NCI-H524 treated with DMSO at 0.1 percent for 48 hours (cell line): ENCODE data around the gene ZP4.
"Not testable (repeated sequence)": the region's sequence is repeated elsewhere in the genome, so short reads cannot be mapped to it uniquely, and the experiment has no call there.

Source experiments
- DNase-seq: peaks from one replicate; lab custom pipeline; 2025; lab: John Stamatoyannopoulos, UW

The ZP4 gene

DNA sequence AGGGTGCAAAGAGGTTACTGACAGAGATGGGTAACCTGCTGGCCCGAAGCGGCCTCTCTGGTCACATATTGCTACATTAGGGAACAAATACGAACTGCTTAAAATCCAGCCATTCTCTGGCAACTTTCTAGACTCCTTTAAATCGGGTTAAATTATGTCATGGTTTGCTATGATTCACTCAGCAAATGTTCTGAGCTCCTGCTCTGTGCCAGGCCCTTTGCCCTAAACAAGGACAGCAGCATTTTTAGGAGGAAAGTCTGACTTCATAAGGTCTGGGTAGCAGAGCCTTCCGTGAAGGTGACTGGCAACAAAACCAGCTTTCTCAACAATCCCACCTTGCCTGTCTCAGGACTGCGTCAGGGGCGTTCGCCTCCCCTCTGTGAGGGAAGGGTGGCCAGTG lies 15.4 kb downstream of the ZP4 start:
- DNase-seq: no peak

DNA sequence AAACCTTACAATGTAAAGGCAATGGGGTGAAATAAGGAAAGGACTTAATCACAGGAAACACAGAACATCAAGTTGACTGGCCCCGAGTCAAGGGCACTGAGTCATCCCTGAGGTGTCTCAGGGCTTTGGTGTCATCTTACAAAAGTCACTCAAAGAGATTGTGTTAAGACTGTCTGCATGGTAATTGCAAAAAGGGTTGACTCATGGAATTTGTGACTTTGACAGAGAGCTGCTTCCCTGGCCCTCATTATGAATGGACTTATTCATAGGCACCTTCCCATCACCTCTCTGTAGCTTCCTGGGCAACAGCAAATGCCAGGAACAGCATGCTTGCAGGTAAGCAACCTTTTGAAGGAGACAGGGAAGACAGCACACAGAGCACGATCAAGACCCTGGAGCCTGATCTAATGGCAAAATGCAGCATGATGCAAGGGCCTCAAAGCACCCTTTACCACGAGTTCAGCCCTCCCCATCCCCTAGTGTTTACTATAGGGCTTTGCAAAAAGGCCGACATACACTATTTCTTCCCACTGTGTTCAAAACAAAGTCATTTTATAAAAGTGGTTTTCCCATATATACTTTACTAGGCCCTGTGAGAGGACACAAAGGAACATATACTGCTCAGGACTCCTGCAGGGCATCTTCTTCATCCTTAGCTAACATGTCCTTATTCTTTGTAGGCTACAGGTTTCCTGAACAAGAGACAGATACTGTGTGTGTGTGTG lies 17.1 kb downstream of the ZP4 start:
- DNase-seq: no peak

DNA sequence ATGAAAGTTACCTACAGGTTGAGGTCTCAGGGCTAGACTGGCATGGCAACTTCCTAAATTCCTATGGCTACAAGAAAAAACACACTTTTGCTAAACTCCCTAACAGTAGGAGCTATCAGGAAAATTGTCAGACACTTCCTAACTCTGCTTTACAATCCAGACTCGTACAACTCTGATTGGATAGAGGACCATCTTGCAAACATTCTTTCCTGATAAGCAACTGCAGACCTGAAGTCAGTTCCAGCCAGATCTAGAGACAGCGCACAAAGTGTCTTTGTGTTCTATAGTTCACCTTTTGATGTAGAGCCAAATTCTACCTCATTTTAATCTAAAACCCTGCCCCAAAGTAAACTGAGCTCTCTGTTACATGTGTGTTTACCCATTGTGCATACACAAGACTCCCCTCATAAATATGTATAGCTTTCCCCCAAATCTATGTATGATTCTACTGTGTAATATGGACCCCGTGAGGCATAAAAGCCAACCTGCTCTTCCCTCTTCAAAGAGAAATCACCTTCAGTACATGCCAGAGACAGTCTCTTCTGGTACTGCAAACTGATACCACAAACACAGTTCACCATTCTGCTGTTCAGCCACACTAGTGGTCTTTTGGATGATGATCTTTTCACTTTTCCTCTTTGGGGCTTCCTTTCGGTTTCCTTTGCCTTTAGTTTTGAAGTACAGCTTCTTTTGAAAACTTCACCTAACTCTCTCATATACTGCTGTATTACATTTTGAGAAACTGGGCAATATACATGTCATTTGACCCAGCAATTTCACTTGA lies 21.7 kb downstream of the ZP4 start:
- DNase-seq: no peak

GRCh38 chr1:237867380-237867888 lies 23.3 kb downstream of the ZP4 start:
- no peak for DNase-seq

DNA sequence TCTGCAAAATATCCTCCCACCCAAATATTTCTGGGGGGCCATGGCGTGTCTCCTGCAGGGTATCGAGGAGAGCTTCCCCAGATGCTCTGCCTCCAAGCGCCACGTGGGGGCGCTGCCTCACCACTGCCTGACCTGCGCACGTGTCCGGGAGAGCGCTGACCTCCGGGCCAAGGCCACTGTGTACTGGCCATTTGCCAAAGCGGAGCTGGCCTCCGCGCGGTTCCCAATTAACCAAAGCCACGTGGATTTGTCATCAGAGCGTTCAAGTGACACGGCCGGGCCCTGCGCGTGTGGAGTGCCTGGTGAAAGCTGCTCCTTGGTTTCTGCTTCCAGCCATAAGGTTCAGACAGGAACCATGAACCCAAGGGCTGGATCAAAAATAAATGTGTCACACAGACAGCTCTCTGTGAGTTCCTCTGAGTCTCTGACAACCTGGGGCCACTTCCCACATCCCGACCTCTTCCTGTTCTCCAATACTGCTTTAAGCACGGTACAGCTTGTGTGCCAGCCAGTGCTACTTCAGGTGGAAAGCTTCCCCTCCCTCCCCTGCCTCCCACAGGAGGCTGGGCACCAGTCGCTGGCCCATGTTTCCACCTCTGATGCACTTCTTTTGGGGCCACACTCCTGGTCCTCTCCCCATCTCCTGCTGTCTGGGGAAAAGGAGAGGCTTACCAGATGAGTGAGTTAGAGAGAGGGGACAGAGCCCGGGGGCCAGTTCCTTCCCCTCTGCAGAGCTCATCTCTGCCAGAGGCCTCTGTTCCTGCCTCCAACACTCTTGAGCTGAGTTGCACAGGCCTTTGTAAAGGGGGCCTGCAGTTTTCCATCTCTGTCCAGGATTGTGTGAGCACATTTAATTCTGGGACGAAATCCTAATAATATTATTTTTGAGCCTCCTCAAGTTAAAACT lies 26.1 kb downstream of the ZP4 start:
- DNase-seq: no peak

- DNase-seq: no peak
These were observed 27.5 kb downstream of the ZP4 start for GRCh38 chr1:237863234-237863633.

DNA sequence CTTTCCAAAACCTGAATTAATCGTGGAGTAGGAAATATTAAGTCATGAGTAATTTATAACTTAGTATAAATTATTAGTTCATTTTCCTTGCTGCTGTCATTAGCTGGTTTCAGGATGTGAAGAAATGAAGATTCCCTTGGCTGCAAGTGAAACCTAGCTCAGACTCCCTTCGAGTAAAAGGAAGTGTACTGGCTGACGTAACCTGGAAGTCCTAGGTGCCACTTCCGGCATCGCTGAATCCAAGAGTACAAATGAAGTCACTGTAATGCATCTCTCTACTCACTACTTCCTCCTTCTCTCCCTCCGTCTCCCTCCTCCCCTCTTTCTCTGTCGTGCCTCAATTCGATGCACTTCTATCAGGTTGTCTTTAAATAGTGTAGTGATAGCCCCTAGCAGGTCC lies 28.8 kb downstream of the ZP4 start:
- DNase-seq: no peak

DNA sequence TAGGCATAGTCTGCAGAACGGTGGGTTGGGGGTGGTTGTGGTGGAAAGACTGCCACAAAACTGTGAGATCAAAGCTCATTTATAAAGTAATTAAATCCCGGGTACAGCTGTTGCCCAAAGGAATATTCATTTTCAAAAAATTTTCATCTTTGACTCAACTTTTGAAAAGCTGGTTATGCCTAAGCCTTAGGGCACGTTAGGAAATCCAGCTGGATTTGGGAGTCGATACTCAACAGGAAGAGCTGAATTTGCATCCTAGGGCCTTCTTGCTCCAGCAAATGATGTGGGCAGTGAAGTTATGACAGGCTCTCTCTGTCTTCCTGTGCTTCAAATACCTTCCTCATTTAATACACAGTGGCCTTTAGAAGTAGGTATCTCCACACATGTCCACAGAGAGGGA lies 31.7 kb downstream of the ZP4 start:
- no peak for DNase-seq

DNA sequence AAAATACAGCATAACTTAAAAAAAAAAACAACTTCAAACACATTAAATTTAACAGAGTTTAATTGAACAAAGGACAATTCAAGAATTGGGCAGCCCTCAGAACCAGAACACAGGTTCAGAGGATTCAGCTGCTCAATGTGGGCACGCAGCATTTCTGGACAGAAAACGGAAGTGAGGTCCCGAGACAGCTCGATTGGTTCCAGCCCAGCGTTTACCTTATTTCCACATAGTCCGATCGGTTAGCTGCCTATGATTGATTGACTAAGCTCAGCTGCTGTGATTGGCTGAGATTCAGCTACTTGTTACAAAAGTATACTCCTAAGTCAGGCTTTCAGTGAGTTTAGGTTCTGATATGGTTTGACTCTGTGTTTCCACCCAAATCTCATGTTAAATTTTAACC lies 33.3 kb downstream of the ZP4 start:
- DNase-seq: no peak

- DNase-seq: no peak
These were observed 38.4 kb downstream of the ZP4 start for GRCh38 chr1:237852342-237852741.

- DNase-seq: no peak
These were observed 39.4 kb downstream of the ZP4 start for GRCh38 chr1:237851210-237851845.

GRCh38 chr1:237843516-237843915 lies 47.2 kb downstream of the ZP4 start:
- DNase-seq: not testable (repeated sequence)

DNA sequence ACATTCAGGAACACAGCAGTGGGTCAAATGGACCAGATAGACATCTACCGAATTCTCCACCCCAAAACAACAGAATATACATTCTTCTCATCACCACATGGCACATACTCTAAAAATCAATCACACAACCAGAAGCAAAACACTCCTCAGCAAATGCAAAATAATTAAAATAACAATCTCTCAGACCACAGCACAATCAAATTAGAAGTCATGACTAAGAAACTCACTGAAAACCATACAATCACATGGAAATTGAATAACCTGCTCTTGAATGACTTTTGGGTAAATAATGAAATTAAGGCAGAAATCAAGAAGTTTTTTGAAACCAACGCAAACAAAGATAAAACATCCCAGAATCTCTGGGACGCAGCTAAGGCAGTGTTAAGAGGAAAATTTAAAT lies 49.2 kb downstream of the ZP4 start:
- no peak for DNase-seq

DNA sequence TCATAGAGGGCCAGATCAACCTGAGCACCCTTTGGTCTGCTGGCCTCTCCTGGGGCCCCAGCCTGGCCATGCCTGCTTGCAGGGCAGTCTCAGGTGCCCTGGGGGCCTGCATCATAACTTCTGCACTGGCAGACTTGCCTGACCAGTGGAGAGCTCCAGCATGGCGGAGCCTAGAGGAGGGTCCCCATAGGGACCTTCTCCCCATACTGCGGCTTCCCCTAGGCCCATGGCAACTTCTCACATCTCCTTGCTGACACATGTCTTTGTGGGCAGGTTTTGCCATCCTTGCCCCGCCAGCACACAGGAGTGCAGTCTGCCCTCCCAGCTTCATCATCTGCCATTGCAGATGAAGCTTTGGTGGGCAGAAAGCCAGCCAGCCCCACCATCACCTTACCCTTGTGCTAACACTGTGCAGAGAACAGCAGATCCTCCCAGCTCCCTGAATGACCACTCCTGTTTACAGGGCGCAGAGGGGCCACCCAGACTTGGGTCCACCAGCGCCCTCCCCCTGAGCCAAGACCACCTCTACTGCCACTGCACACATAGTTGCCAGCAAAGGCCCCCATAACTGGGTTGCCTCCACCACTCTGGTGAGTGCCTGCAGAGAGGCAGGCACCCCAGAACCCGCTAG lies 51.7 kb downstream of the ZP4 start:
- DNase-seq: no peak

DNA sequence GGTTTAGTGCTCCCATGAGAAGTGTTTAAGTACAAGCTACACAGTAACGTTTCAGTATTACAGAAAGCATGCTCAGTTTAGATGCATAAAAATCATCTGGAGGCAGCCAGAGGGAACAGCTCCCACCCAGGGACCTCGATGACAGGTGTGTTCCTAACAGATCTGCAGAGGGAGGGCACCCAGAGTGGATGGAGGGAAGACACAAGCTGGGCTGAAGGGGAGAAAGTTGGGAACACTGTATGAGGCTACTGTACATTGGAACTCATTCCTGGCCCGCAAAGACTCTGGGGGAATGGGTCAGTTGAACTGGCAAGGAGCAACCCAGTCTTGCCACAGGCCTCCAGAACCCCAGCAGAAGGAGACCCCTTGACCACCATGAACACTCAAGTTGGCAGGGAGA lies 52.4 kb downstream of the ZP4 start:
- DNase-seq: no peak

DNA sequence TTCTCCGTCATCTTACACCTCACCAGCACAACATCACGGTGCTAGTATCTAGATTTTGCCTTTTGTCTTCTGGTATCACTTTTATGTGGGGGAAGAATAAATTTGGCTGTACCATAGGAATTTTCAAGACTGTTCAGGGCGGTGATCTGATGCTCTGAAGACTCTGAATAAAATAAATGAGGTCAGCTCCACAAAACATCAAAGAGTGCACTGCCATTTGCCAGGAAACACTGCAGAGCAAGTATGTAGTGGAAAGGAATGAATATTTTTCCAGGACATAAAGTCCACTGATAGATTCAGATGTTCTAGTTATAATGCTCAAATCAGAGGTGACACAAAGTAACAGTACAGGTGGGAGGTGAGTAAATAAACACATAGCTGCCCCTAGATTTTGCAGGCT lies 56.3 kb downstream of the ZP4 start:
- no peak for DNase-seq

DNA sequence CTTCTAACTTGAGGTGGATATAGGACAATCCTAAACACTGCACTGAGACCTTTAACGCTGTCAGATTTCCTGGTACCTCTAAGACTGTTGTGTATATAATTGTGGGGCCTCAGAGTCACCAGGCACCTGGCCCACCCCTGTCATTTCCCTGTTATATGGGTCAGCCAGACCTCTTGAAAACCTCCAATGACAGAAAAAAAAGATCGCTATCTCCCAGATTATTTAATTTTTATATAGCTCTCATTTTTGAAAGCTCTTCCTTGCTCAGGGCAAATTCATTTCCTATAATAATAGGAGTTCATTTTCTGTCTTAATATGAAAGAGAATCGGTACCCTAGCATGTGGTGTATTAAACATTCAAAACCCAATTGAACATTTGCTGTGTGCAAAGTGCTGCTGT lies 56.7 kb downstream of the ZP4 start:
- DNase-seq: no peak

GRCh38 chr1:237832858-237833257 lies 57.9 kb downstream of the ZP4 start:
- DNase-seq: no peak
